HUDEP-2 (cell line): ENCODE results near the gene FOSL2.

Source experiments
- DNase-seq, 76 experiments: peaks; one replicate each; lab custom pipeline; 2025; ENCODE audit not compliant: unreplicated experiment in 76 of 76; lab: John Stamatoyannopoulos, UW

FOSL2 gene

GRCh38 chr2:28391564-28392296, 928 bp upstream of the FOSL2 start:
- peak in 75 of 76 experiments; percentile 15 to 93 (median 82) for DNase-seq

- peak in 45 of 76 experiments; percentile 8 to 61 (median 38) for DNase-seq
Observed at GRCh38 chr2:28393114-28393836, 617 bp downstream of the FOSL2 start.

- no peak for DNase-seq
Observed at GRCh38 chr2:28394331-28394877, 1.7 kb downstream of the FOSL2 start.

- DNase-seq: no peak
Observed at GRCh38 chr2:28394997-28395333, 2.3 kb downstream of the FOSL2 start.

GRCh38 chr2:28395334-28396061, 2.8 kb downstream of the FOSL2 start:
- DNase-seq: peak in 2 of 76 experiments; percentile 8 to 19

- DNase-seq: no peak
Observed at GRCh38 chr2:28397043-28397381, 4.4 kb downstream of the FOSL2 start.

GRCh38 chr2:28398101-28398834, 5.6 kb downstream of the FOSL2 start:
- no peak for DNase-seq

GRCh38 chr2:28399289-28399688, 6.6 kb downstream of the FOSL2 start:
- DNase-seq: no peak

- no peak for DNase-seq
Observed at GRCh38 chr2:28399956-28400355, 7.3 kb downstream of the FOSL2 start.

GRCh38 chr2:28400419-28400818, 7.8 kb downstream of the FOSL2 start:
- no peak for DNase-seq

- DNase-seq: no peak
Observed at GRCh38 chr2:28400921-28401320, 8.3 kb downstream of the FOSL2 start.

- DNase-seq: no peak
Observed at GRCh38 chr2:28401411-28401810, 8.8 kb downstream of the FOSL2 start.

GRCh38 chr2:28401948-28402550, 9.4 kb downstream of the FOSL2 start:
- no peak for DNase-seq

GRCh38 chr2:28403370-28403956, 10.8 kb downstream of the FOSL2 start:
- no peak for DNase-seq

GRCh38 chr2:28404086-28404485, 11.4 kb downstream of the FOSL2 start:
- no peak for DNase-seq

- DNase-seq: no peak
Observed at GRCh38 chr2:28405537-28405936, 12.9 kb downstream of the FOSL2 start.

- DNase-seq: peak in 17 of 76 experiments; percentile 12 to 55 (median 27)
Observed at GRCh38 chr2:28406276-28407096, 13.8 kb downstream of the FOSL2 start.

- DNase-seq: no peak
Observed at GRCh38 chr2:28407131-28407975, 14.7 kb downstream of the FOSL2 start.
